GM12873 (cell line): Measurements from ENCODE around the gene C2orf69.

Experiments
- TF ChIP-seq, protein P1 (sequence below): IDR thresholded peaks from 2 replicates; pipeline ENCODE4 v1.5.1; 2012; ENCODE audit warnings: low read depth, mild to moderate bottlenecking, moderate library complexity, low read length, control low read depth; ENCODE audit not compliant: insufficient read depth; ENCODE audit errors: missing control alignments

Gene C2orf69

DNA sequence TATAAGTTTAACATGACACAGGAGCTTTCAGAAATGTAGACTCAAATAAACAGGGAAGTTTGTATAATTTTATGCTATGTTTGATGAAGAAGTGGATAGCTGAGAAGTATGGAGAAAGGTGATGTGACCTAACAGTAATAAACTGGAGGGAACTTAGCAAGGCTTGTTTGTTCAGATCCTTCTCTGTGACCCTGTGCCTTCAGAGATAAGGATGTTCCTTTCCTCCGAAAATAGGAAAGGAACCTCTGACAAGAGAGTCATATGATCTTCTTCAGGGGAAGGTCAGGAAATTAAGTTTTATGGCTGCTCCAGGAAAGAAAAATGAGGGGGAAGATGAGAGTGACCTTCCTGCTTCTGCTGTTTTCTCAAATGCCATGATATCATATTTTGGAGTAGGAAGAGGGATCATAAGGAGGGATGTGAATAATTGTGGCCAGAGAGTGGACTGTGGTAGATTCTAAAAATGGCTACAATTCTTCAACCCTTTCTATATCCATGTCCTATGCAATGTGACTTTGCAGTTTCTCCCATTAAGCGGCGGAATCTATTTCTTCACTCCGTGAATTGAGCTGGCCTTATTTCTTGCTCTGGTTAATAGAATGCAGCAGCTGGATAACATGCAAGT lies 8.5 kb upstream of the C2orf69 start:
- TF ChIP-seq, protein P1, sequence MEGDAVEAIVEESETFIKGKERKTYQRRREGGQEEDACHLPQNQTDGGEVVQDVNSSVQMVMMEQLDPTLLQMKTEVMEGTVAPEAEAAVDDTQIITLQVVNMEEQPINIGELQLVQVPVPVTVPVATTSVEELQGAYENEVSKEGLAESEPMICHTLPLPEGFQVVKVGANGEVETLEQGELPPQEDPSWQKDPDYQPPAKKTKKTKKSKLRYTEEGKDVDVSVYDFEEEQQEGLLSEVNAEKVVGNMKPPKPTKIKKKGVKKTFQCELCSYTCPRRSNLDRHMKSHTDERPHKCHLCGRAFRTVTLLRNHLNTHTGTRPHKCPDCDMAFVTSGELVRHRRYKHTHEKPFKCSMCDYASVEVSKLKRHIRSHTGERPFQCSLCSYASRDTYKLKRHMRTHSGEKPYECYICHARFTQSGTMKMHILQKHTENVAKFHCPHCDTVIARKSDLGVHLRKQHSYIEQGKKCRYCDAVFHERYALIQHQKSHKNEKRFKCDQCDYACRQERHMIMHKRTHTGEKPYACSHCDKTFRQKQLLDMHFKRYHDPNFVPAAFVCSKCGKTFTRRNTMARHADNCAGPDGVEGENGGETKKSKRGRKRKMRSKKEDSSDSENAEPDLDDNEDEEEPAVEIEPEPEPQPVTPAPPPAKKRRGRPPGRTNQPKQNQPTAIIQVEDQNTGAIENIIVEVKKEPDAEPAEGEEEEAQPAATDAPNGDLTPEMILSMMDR, result no peak

DNA sequence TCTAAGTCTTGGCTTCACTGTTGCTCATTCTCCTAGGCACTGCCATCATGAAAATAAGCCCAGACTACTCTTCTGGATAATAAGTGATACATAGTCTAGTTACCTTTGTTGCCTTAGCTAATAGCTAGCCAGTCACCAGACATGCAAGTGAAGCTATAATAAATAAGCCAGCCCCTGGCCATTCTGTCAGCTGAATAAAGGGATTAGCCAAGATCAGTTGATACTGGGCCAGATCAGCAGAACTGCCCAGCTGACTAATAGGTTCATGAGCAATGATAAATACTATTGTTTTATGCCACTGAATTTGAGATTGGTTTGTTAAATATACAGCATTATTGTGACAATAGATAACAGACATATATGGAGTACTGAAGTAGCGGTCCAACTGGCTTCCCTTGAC lies 8.0 kb upstream of the C2orf69 start:
- TF ChIP-seq, protein P1, result no peak

DNA sequence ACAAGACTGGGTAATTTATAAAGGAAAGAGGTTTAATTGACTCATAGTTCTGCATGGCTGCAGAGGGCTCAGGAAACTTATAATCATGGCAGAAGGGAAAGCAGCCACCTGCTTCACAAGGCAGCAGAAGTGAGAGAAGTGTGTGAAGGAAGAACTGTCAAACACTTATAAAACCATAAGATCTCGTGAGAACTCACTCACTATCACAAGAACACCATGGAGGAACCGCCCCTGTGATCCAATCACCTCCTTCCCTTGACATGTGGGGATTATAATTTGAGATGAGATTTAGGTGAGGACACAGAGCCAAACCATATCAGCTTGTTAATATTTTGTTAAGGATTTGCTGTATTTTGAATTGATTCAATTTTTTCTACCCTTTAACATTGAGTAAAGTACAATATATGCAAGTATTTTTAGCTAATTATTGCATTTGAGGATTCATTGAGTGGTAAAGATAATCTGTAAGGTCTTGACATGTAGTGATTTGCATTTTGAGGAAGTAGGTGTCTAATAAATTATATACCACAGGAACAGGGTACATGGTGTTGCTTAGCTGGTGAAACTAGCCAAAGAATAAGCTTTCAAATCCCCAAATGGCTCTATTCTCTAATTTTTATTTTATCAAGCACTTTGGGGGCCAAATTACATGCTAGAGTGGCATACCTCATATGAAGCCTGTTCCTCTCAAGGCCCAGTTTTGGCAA lies 3.9 kb upstream of the C2orf69 start:
- TF ChIP-seq, protein P1, result no peak

DNA sequence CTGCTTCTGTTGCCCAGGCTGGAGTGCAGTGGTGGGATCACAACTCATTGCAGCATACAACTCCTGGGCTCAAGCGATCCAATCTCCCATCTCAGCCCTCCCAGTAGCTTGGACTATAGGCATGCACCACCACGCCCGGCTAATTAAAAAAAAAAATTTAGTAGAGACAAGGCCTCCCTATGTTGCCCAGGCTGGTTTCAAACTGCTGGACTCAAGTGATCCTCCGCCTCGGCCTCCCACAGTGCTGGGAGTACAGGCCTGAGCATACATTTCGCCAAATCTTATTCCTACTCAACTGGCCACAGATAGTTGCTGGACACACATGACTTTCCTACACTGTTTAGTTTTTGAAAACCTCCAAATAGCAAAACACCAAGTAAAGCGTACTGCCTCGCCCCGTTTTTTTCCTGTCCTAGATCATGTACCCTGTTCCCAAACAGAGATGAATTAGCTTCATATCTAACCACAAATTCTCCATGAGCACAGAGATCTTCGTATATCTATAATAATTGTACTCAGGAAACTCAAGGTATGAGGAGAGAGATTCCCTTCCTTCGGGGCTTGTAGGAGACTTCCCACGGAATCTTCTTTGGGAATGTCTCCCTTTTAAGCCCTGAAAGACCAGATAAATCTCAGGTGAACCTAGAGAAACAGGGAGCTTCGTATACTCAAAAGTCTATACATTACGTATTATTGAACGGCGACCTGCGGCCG lies 598 bp upstream of the C2orf69 start:
- TF ChIP-seq, protein P1, result no peak

DNA sequence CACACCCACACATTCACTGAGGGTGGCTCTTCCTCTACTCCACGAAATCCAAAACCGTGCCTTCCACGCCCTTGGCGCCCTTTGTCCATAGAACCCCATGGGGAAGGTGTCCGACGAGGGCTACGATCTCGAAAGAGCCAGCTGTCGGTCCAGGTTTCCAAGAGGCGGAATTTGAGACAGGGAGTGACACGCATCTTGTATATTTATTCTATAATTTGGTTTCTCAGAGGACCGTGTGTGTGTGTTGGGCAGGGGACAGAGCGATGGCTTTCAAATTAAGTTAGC lies 726 bp downstream of the C2orf69 start:
- TF ChIP-seq, protein P1, result no peak

DNA sequence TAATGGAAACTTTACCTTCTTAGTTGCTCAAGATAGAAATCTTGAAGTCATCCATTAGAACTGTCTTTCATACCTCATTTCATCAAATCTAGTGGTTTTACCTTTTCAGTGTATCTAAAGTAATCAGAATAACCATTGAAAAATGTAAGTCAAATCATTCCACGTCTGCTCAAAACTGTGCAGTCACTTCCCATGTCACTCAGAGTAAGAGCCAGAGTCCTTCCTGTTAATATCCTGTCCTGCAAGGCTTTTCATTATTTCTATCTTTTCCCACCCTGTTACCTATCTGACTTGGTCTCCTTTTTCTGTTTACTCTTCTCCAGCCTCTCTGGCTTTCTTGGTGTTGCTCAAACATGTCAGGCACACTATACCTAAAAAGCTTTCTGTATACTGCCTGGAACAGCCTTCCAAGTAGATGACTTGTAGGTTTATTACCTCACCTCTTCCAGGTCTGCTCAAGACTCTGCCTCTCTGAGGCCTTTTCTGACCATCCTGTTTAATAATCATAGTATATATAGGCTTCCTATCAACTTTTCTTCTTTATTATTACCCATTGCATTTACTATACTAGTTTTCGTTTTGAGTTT lies 3.4 kb downstream of the C2orf69 start:
- TF ChIP-seq, protein P1, result no peak

DNA sequence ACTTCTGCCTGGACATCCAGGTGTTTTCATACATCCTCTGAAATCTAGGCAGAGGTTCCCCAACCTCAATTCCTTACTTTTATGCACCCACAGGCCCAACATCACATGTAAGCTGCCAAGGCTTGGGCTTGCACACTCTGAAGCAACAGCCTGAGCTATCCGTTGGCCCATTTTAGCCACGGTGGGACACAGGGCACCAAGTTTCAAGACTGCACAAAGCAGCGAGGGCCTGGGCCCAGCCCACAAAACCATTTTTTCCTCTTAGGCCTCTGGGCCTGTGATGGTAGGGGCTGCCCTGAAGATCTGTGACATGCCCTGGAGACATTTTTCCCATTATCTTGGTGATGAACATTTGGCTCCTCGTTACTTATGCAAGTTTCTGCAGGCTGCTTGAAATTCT lies 5.9 kb downstream of the C2orf69 start:
- TF ChIP-seq, protein P1, result no peak
